ENCODE data around the gene CCRL2.

CCRL2 gene, protein sequence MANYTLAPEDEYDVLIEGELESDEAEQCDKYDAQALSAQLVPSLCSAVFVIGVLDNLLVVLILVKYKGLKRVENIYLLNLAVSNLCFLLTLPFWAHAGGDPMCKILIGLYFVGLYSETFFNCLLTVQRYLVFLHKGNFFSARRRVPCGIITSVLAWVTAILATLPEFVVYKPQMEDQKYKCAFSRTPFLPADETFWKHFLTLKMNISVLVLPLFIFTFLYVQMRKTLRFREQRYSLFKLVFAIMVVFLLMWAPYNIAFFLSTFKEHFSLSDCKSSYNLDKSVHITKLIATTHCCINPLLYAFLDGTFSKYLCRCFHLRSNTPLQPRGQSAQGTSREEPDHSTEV

GRCh38 chr3:46406788-46407611 is at the start of gene CCRL2, which contains the start of gene CCR5AS:
Gene CCRL2, plus strand, starts transcription at chr3:46407259. Its CDS starts 821 bp downstream, at chr3:46408080.
Gene CCR5AS, minus strand, starts transcription at chr3:46407066.
- peak; percentile 3 to 41 for DNase-seq

- DNase-seq = no peak
Observed at GRCh38 chr3:46358466-46358865, 48.6 kb upstream of the CCRL2 start.

DNA sequence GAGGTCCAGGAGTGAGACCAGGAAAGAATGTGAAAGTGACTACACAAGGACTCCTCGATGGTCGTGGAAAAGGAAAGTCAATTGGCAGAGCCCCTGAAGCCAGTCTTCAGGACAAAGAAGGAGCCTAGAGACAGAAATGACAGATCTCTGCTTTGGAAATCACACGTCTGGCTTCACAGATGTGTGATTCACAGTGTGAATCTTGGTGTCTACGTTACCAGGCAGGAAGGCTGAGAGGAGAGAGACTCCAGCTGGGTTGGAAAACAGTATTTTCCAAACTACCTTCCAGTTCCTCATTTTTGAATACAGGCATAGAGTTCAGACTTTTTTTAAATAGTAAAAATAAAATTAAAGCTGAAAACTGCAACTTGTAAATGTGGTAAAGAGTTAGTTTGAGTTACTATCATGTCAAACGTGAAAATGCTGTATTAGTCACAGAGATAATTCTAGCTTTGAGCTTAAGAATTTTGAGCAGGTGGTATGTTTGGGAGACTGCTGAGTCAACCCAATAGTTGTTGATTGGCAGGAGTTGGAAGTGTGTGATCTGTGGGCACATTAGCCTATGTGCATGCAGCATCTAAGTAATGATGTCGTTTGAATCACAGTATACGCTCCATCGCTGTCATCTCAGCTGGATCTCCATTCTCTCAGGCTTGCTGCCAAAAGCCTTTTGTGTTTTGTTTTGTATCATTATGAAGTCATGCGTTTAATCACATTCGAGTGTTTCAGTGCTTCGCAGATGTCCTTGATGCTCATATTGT is 47.1 kb upstream of the CCRL2 start:
- no peak for DNase-seq

GRCh38 chr3:46360907-46361306 is 46.2 kb upstream of the CCRL2 start:
- DNase-seq = no peak

- no peak for DNase-seq
Observed at GRCh38 chr3:46361408-46362283, 45.4 kb upstream of the CCRL2 start.

DNA sequence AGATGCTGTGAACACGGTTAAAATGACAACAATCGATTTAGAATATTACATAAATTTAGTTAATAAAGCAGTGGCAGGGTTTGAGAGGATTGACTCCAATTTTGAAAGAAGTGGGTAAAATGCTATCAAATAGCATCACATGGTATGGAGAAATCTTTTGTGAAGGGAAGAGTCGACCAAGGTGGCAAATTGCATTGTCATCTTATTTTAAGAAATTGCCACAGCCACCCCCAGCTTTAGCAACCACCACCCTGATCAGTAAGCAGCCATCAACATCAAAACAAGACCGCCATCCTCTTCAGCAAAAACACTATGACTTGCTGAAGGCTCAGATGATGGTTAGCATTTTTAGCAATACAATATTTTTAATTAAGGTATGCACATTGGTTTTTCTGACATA is 42.0 kb upstream of the CCRL2 start:
- DNase-seq = no peak

- no peak for DNase-seq
Observed at GRCh38 chr3:46365737-46366524, 41.1 kb upstream of the CCRL2 start.

DNA sequence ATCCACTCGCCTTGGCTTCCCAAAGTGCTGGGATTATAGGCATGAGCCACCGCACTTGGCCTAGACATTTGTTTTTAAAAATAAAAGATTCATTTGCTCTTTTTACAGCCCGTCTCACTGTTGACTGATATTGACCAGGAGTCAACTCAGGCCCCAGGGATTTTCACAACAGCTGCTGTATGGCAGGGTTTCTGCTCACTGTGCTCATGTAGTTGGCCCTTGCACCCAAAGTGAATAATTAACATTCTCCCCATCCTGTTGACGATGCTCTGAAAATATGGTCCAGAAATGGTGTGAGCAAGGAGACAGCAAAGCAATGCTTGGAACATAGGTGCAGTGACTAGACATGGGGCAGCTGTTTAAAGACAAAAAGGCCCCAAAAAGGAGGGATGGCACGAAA is 39.2 kb upstream of the CCRL2 start:
- DNase-seq = no peak

DNA sequence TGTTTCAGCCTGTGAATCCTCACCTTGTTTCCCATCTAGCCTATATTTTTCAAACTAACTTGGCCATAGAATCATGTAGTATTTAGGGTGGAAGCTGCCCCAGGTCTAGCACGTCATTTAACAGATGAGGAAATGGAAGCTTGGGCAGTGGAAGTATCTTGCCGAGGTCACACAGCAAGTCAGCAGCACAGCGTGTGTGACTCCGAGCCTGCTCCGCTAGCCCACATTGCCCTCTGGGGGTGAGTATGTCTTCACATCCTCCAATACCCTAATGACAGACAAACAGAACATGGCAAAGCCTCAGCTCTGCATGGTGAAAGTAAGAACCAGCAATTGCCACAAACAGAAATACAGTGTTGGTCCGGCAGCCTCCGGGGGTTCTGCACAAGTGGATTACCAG is 38.5 kb upstream of the CCRL2 start:
- DNase-seq = peak; percentile 36 to 58

GRCh38 chr3:46369151-46369550 is 37.9 kb upstream of the CCRL2 start:
- DNase-seq = no peak

- DNase-seq = no peak
Observed at GRCh38 chr3:46369675-46370132, 37.4 kb upstream of the CCRL2 start.

- no peak for DNase-seq
Observed at GRCh38 chr3:46370839-46371518, 36.1 kb upstream of the CCRL2 start, which contains the start of gene CCR5. Gene CCR5, plus strand, starts transcription at chr3:46370946. Its CDS starts 1,957 bp downstream, at chr3:46372903.

- no peak for DNase-seq
Observed at GRCh38 chr3:46371519-46372340, 35.3 kb upstream of the CCRL2 start.

GRCh38 chr3:46372492-46373359 is 34.3 kb upstream of the CCRL2 start:
- DNase-seq = no peak

DNA sequence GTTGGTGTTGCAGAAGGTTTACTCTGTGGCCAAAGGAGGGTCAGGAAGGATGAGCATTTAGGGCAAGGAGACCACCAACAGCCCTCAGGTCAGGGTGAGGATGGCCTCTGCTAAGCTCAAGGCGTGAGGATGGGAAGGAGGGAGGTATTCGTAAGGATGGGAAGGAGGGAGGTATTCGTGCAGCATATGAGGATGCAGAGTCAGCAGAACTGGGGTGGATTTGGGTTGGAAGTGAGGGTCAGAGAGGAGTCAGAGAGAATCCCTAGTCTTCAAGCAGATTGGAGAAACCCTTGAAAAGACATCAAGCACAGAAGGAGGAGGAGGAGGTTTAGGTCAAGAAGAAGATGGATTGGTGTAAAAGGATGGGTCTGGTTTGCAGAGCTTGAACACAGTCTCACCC is 32.3 kb upstream of the CCRL2 start:
- no peak for DNase-seq

- DNase-seq = no peak
Observed at GRCh38 chr3:46375218-46375617, 31.8 kb upstream of the CCRL2 start.

- no peak for DNase-seq
Observed at GRCh38 chr3:46375814-46376213, 31.2 kb upstream of the CCRL2 start.

GRCh38 chr3:46378426-46378942 is 28.6 kb upstream of the CCRL2 start:
- DNase-seq = peak; percentile 49 to 65
